ENCODE measurements around the gene LRFN2.

DNA sequence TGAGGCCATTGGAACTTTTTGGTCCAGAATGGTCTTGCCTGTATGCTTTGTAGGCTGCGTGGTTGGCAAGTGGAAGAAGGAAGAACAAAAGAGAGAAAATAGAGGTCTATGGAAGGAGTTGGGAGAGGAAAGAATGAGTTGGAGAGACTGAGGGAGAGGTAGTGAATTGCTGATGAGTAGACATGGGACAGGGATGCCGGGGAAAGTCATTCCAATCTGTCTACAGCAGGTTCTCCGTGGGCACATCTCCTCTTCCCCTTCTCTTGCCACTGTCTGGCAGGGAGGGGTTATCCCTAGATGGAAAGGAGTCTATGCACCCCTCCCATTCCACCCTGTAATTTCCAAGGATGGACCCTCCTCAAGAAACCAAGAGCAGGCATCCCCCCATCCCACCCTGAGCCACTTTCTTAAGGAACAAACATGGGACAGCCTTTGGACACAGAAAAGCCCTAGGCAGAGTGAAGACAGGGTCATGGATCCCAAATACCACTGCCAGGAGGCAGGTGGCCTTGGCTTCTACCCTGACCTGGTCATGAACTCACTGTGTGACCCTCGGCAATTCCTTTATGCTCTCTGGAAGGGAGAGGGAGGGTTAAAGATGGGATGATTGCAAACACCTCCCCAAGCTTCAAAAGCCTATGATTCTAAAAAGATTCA lies 196.9 kb downstream of the LRFN2 start:
- TF ChIP-seq RAD21 (IDR thresholded peaks at IDR 0.05) (no peak), REST (IDR thresholded peaks at IDR 0.05) (no peak)
- TF ChIP-seq, protein P1, sequence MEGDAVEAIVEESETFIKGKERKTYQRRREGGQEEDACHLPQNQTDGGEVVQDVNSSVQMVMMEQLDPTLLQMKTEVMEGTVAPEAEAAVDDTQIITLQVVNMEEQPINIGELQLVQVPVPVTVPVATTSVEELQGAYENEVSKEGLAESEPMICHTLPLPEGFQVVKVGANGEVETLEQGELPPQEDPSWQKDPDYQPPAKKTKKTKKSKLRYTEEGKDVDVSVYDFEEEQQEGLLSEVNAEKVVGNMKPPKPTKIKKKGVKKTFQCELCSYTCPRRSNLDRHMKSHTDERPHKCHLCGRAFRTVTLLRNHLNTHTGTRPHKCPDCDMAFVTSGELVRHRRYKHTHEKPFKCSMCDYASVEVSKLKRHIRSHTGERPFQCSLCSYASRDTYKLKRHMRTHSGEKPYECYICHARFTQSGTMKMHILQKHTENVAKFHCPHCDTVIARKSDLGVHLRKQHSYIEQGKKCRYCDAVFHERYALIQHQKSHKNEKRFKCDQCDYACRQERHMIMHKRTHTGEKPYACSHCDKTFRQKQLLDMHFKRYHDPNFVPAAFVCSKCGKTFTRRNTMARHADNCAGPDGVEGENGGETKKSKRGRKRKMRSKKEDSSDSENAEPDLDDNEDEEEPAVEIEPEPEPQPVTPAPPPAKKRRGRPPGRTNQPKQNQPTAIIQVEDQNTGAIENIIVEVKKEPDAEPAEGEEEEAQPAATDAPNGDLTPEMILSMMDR (IDR thresholded peaks at IDR 0.05; ENCODE audit: low read depth, low read length, missing input control): no peak
